HG03378 (cell line): ENCODE results near the gene KNSTRN.

Source experiments
- ATAC-seq: cut with Tn5 transposase; IDR thresholded peaks from one replicate; pipeline ENCODE4 v1.9.1; 2021; ENCODE audit warnings: mild to moderate bottlenecking, moderate library complexity; ENCODE audit not compliant: unreplicated experiment

KNSTRN gene

DNA sequence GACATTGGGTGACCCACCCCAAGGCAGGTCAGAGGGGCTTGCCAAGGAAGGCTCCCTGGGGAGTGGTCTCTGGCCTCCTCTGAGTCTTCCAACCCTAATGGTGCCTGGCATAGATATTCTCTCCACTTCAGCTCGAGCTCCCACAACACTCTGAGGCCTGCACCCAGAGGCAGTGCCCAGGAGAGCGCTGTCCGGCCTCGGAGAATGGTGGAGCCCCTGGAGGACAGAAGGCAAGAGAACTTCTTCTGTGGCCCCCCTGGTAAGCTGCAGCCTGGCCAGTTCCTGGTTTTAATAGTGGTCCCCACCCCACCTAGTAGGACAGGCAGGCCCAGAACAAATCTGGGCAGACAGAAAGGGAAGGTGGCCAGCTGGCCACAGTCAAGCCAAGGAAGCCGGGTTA, 17.5 kb upstream of the KNSTRN start:
- ATAC-seq: no peak

DNA sequence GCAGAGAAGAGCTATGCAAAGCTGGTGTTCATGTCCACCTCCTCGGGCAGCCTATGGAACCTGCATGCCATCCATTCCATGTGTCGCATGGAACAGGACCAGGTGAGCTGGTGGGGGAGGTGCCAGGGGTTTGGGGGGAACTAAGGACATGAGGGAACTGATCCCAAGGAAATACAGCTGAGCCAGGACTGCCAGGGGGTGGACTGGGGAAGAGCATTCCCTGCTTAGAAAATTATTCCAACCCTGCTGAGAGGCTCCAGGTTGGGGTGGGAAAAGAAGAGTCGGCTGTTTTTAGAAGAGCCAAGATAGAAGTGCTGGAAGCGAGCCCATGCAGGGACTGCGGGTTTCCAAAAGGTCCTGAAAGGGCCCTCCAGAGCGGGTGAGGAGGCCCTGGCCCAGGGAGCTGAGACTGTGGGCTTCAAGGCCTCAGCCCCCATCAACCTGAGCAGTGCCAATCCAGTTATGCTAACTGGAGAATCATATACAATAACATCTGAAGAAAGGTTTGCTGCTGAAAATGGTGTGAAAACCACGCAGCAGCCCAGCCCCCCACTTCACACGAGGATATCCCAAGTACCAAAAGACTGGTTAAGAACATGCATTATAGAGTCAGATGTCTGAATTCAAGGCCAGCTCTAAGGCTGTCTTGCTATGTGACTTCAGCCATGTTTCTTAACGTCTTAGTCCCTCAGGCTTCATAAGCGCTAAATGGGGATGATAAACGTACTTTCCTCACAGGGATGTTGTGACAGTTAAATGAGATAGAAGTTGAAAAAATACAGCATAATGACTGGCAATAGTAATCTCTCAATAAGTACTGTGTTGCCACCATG, 16.7 kb upstream of the KNSTRN start:
- no peak for ATAC-seq

DNA sequence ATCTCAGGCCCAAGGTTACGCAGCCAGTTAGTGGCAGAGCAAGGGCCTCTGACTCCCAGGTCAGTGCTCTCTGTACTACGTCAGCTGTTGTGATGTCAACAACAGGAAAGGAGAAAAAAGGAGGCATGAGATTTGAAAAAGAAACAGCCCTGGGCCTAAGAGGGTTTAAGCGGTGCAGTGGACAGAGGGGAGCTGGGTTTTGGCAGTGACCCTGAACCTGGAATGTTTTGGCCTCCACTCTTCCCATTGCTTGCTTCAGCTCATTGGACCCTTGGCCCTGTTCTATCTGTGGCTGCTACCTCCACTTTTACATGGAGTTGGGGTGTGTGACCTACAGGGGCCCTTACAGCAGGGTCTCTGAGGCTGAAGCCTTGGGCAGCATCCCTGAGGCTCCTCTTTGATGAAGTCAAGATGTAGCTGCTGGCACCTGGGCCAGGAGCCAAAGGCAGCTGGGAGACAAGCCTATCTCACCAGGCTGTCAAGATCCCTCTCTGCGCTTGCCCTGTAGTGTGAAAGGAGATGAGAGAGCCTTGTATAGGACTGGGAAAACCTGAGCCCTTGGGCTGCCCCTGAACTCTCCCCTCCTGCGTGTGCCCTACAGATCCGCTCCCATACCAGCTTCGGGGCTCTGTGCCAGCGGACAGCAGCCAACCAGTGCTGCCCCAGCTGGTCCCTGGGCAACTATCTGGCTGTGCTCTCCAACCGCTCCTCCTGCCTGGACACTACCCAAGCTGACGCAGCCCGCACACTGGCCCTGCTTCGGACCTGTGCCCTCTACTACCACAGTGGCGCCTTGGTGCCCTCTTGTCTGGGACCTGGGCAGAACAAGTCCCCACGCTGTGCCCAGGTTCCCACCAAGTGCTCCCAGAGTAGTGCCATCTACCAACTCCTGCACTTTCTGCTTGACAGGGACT, 15.8 kb upstream of the KNSTRN start:
- ATAC-seq: no peak

DNA sequence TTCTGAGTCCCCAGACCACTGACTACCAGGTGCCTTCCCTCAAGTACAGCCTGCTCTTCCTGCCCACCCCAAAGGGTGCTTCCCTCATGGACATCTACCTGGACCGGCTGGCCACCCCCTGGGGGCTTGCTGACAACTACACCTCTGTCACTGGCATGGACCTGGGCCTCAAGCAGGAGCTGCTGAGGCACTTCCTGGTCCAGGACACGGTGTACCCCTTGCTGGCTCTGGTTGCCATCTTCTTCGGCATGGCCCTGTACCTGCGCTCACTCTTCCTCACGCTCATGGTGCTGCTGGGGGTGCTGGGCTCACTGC, 15.2 kb upstream of the KNSTRN start:
- no peak for ATAC-seq

DNA sequence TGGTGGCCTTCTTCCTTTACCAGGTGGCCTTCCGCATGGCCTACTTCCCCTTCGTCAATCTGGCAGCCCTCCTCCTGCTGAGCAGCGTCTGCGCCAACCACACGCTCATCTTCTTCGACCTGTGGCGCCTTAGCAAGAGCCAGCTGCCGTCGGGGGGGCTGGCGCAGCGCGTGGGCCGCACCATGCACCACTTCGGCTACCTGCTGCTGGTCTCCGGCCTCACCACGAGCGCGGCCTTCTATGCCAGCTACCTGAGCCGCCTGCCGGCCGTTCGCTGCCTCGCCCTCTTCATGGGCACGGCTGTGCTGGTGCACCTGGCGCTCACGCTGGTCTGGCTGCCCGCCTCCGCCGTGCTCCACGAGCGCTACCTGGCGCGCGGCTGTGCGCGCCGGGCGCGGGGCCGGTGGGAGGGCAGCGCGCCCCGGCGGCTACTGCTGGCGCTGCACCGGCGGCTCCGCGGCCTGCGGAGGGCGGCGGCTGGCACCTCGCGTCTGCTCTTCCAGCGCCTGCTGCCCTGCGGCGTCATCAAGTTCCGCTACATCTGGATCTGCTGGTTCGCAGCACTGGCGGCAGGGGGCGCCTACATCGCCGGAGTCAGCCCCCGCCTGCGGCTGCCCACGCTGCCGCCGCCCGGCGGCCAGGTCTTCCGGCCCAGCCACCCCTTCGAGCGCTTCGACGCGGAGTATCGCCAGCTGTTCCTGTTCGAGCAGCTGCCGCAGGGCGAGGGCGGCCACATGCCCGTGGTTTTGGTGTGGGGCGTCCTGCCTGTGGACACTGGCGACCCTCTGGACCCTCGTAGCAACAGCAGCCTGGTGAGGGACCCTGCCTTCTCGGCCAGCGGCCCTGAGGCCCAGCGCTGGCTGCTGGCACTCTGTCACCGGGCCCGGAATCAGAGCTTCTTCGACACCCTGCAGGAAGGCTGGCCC, 14.6 kb upstream of the KNSTRN start:
- peak; percentile 71 for ATAC-seq

DNA sequence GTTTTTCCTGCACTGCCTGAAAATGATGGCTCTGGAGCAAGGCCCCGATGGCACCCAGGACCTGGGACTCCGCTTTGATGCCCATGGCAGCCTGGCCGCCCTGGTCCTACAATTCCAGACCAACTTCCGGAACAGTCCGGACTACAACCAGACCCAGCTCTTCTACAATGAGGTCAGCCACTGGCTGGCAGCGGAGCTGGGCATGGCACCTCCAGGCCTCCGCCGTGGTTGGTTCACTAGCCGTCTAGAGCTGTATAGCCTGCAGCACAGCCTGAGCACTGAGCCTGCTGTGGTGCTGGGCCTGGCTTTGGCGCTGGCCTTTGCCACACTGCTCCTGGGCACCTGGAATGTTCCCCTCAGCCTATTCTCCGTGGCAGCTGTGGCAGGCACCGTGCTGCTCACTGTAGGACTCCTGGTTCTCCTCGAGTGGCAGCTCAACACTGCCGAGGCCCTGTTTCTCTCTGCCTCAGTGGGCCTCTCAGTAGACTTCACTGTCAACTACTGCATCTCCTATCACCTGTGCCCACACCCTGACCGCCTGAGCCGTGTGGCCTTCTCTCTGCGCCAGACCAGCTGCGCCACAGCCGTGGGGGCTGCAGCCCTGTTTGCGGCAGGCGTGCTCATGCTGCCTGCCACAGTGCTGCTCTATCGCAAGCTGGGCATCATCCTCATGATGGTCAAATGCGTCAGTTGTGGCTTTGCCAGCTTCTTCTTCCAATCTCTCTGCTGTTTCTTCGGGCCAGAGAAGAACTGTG, 13.6 kb upstream of the KNSTRN start:
- no peak for ATAC-seq

DNA sequence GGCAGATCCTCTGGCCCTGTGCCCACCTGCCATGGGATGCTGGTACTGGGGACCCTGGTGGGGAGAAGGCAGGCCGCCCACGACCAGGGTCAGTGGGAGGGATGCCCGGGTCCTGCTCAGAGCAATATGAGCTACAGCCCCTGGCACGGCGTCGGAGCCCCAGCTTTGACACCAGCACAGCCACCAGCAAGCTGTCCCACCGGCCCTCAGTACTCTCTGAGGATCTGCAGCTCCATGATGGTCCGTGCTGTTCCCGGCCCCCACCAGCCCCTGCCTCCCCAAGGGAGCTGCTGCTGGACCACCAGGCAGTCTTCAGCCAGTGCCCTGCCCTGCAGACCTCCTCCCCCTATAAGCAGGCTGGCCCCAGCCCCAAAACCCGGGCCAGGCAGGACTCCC, 13.0 kb upstream of the KNSTRN start:
- ATAC-seq: no peak

DNA sequence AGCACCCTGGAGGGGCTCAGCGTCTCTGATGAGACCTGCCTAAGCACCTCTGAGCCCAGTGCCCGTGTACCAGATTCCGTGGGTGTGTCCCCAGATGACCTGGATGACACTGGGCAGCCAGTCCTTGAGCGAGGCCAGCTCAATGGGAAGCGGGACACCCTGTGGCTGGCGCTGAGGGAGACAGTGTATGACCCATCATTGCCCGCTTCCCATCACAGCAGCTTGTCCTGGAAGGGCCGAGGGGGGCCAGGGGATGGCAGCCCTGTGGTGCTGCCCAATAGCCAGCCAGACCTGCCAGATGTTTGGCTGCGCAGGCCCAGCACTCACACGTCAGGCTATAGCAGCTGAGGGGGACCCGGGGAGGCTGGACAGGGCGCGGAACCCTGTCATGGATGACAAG, 12.6 kb upstream of the KNSTRN start:
- no peak for ATAC-seq

DNA sequence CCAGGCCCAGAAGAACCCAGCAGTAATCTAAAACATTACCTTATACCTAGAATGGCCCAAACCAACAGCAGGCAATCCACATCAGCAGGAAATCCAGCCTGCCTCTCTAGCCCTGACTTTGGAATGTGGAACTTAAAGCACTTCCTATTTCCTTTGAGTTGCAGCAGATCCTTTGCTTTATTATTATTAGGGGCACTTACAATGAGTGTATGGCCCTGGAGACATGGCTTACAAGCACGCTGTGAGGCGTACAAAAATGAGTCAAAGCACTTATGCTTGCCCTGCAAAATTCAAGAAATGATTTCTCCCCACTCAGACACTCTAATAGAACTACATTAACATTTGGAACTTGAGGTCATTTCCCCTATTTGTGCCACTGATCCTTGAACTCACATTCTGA, 9.5 kb upstream of the KNSTRN start:
- no peak for ATAC-seq

DNA sequence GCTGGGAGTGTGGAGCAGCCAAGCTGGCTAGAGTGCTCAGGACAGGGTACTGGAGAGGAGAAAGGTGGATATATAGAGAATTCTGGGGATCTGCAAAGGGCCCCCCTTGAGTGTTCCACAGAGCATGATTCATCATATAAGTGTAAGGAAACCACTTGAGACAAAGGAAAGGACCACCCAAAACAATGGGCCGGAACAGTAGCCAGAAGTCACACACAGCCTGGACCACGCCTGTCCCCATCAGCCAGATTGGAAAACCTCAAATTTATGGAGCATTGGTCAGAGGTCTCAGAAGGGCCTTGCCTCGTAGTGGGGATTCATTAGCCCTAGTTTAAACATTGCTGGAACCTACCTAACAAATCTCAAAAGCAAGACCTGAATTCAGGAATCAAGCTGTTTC, 4.9 kb upstream of the KNSTRN start:
- ATAC-seq: no peak

DNA sequence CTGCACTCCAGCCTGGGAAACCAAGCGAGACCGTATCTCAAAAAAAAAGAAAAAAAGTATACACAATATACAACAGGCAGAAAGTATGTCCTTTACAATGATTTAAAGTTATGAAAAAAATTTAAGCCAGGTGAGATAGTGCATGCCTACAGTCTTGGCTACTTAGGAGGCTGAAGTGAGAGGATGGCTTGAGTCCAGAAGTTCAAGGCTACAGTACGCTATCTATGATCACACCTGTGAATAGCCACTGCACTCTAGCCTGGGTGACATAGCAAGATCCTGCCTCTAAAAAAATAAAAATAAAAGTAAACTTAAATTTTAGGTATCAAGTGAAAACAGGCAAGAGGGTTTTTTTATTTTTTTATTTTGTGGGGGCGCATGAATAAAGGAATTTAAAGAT, 3.1 kb upstream of the KNSTRN start:
- no peak for ATAC-seq

DNA sequence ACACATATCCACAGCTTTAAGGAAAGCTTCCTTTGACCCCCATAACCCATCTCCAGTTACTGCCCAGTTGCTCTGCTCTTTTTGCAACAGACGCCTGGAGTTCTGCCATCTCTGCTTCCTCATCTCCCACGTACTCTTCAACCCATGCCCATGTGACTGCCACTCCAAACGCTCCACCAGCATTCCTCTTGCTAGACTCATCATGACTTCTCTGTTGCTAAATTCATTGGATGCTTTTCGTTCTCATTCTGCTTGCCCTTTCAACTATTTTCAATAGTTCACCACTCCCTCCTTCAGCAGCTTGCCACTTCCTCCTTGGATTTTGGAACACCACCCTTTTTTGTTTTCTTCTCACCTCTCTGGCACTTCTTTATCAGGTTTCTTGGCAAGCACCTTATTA, 2.7 kb upstream of the KNSTRN start:
- ATAC-seq: no peak

DNA sequence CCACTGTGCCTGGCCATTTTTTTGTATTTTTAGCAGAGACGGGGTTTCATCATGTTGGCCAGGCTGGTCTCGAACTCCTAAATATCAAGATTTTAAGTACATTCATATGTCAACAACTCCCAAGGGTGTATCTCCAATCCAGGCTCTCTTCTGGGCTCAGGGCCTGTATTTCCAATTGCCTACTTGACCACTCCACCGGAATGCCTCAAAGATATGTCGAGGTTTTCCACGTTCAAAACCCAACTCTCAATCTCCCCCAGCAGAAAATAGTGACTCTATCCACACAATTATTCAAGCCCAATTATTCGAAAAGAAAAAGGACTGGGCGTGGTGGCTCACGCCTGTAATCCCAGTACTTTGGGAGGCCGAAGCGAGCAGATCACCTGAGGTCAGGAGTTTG, 1.9 kb upstream of the KNSTRN start:
- no peak for ATAC-seq

DNA sequence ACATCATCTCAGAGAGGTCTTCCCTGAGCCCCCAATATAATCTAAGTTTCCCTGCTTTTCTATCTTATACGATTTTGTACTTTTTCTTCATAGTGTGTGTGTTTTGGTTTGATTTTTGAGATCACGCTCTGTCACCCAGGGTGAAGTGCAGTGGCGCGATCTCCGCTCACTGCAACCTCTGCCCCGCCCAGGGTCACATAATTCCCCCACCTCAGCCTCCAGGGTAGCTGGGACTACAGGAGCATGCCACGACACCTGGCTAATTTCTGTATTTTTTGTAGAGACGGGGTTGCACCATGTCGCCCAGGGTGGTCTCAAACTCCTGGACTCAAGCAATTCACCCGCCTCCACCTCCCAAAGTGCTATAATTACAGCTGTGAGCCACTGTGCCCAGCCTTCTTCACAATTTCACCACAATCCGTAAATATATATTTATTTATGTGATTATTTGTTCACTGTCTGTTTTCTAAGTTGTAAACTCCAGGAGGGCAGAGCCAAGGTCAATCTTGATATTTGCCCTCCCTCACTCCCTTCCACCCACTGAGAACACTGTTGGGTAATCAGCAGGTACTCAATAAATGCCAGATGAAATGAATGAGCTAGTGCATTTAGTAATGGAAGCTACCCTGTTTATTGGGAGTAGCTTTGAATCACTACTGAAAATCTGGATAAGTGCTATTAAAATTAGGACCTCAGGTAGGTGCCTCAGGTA, 547 bp upstream of the KNSTRN start:
- ATAC-seq: no peak

DNA sequence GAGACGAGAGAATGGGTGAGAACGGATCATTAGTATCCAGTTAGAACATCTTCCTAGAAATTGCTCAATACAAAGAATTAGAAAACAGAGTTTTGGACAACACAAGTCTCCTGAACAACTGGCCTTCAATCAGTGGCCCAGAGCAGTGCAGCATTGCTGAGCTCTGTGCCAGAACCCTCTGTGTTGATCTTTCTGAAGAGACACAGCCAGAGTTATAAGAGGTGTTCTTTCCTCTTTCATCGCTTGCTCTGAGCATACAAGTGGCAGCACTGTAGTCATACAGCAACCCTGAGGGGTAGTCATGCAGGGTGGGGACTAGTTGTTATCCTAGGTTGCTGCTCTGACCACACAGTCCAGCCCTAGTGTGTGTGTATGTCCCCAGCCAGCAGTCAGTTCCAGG, 4.0 kb downstream of the KNSTRN start:
- ATAC-seq: no peak

DNA sequence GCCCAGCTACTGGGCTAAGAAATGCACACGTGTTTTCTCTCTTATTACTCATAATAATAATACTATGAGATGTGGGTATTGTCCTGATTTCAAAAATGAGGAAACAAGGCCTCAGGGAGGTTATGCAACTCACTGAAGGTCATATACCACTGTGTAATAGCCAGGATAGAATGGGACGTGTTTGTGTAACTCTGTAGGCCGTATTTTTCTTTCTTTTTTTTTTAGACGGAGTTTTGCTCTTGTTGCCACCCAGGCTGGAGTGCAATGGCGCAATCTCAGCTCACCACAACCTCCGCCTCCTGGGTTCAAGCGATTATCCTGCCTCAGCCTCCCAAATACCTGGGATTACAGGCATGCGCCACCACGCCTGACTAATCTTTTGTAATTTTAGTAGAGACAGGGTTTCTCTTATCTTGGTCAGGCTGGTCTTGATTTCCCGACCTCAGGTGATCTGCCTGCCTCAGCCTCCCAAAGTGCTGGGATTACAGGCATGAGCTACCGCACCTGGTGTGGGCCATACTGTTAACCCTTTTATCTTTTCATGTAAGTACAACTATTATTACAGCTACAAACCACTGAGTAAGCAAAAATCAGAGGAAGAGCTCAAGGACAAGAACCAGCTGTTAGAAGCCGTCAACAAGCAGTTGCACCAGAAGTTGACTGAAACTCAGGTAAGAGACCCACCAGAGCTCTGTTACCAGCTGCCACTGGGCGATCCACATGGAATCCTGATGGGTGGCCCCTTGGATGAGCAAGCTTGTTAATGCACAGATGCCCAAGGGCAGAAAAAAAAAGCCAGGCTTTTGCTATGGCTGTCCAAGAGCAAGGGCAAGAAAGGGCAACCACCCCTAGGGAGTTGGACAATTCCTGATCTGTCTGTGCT, 6.7 kb downstream of the KNSTRN start:
- ATAC-seq: no peak

DNA sequence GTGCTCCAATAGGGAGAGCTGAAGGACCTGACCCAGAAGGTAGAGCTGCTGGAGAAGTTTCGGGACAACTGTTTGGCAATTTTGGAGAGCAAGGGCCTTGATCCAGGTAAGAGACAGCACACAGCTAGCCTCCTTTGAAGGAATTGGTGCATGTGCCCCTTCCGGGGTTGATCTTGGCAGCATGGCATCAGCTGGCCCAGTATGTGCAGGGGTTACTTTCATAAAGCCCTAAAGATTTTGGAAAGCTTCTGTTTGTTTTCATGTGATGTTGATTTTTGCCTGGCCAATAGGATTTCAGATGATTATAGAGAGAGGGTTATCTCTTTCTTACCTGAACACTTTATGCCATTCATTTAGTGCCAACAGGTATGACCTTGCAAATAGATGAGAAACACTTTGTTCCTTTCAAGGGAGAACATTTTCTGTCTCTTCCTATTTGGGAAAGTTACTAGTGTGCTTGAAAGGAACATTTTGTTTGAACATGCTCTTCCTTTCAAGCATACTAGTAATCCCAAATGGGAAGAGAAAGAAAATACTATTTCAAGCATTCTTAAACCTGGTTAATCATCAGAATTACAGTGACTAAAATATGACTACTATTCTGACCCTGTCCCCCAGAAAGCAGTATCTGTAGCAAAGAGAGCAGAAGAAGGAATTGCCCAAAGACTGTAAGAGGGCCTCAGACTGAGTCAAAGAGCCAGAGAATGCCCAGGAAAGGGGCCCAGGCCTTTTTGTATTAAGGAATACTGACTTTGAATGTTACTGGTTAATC, 7.5 kb downstream of the KNSTRN start:
- ATAC-seq: no peak
